Caco-2 (cell line): ENCODE data around the gene TCL1A. TPM values are rescaled to one million over a fixed set of nuclear protein-coding genes. Genes with fewer than 3 reads are reported as not detected.
"Not testable (repeated sequence)": the region's sequence is repeated elsewhere in the genome, so short reads cannot be mapped to it uniquely, and the experiment has no call there.

ENCODE experiments used
- BruUV-seq: library from RNA; stranded (reverse); fragments of 400-500 nt; replicated peaks from 2 replicates; lab custom pipeline; 2021; lab: Mats Ljungman, UMichigan
- CTCF ChIA-PET: fragments of 300-600 bp; sonication (Branson Sonifier 250); formaldehyde crosslinking; loops from one replicate; lab custom pipeline; 2022; ENCODE audit warnings: antibody characterized with exemption; lab: Charles Lee
- POLR2A ChIA-PET: fragments of 300-600 bp; sonication (Branson Sonifier 250); formaldehyde crosslinking; loops from one replicate; lab custom pipeline; 2022; ENCODE audit warnings: antibody characterized with exemption; lab: Charles Lee
- DNase-seq, 2 experiments: peaks; one replicate each; pipeline versions ENCODE4 v3.0.0 to v3.0.0-alpha.2; 2020 to 2022
- H3K27me3 ChIP-seq: replicated peaks from 2 replicates; pipeline ENCODE4 v1.6.0; 2011; ENCODE audit warnings: low read length; ENCODE audit not compliant: control insufficient read depth, insufficient read depth
- H3K36me3 ChIP-seq: 2 replicates; pipeline ENCODE4 v1.5.1; 2011; ENCODE audit warnings: low read length; ENCODE audit not compliant: control insufficient read depth, insufficient read depth
- H3K4me1 ChIP-seq: fragments of 250-450 bp; sonication (Bioruptor Pico); 2 replicates; pipeline ENCODE4 v1.5.1; 2020; ENCODE audit warnings: mild to moderate bottlenecking
- H3K4me3 ChIP-seq: 2 replicates; pipeline ENCODE4 v1.5.1; 2011; ENCODE audit warnings: low read depth, mild to moderate bottlenecking, control low read depth, low read length
- H3K9me3 ChIP-seq: fragments of 250-450 bp; sonication (Bioruptor Pico); 2 replicates; pipeline ENCODE4 v1.5.1; 2020; ENCODE audit warnings: mild to moderate bottlenecking, moderate library complexity
- H3K27ac Mint-ChIP-seq: one replicate; pipeline ENCODE4 v1.8.0; 2022; ENCODE audit warnings: mixed read lengths; ENCODE audit not compliant: unreplicated experiment
- H3K27me3 Mint-ChIP-seq: one replicate; pipeline ENCODE4 v1.8.0; 2022; ENCODE audit warnings: mixed read lengths; ENCODE audit not compliant: insufficient read depth, unreplicated experiment
- H3K36me3 Mint-ChIP-seq: one replicate; pipeline ENCODE4 v1.8.0; 2022; ENCODE audit warnings: mild to moderate bottlenecking, mixed read lengths; ENCODE audit not compliant: insufficient read depth, unreplicated experiment
- H3K4me1 Mint-ChIP-seq: one replicate; pipeline ENCODE4 v1.8.0; 2022; ENCODE audit warnings: low read depth, mixed read lengths; ENCODE audit not compliant: unreplicated experiment
- H3K4me3 Mint-ChIP-seq: one replicate; pipeline ENCODE4 v1.8.0; 2022; ENCODE audit warnings: mild to moderate bottlenecking, moderate library complexity, mixed read lengths; ENCODE audit not compliant: unreplicated experiment
- H3K9me3 Mint-ChIP-seq: one replicate; pipeline ENCODE4 v1.8.0; 2022; ENCODE audit warnings: mixed read lengths; ENCODE audit not compliant: unreplicated experiment
- CTCF ChIP-seq, 2 experiments: fragments of 200-600 bp in 1 of 2; IDR thresholded peaks; 1 replicate in 1 of 2; 2 replicates in 1 of 2; pipeline versions ENCODE4 v1.5.1 to v1.8.0; 2011 to 2022; ENCODE audit warnings: antibody characterized with exemption in 1 of 2, control low read depth in 1 of 2, inconsistent platforms in 1 of 2, low read depth in 1 of 2, low read length in 1 of 2, mild to moderate bottlenecking in 1 of 2, moderate library complexity in 1 of 2; ENCODE audit not compliant: insufficient read depth in 1 of 2, severe bottlenecking in 1 of 2, unreplicated experiment in 1 of 2
- intact Hi-C: fragments of 100-400 bp; cut with micrococcal nuclease; formaldehyde crosslinking; loops from one replicate; pipeline ENCODE4 v1.10.0; 2022; ENCODE audit not compliant: unreplicated experiment
- total RNA-seq: library from RNA; stranded (reverse); gene quantifications from 2 replicates; pipeline ENCODE4 v1.2.3, GENCODE V29; 2022

The TCL1A gene
- total RNA-seq, 1 experiment from 2014 or later: not detected

GRCh38 chr14:95730126-95730525, 16.2 kb upstream of the TCL1A start:
- Mint-ChIP-seq H3K4me1 (no peaks in the 10 kb centered on the region), H3K36me3 (no peaks in the 10 kb centered on the region), H3K27ac (no peak overlapping the region), H3K9me3 (no peaks in the 10 kb centered on the region), H3K27me3 (peaks cover 20% of the 10 kb centered on the region), H3K4me3 (no peak overlapping the region)
- CTCF ChIA-PET: no interaction called here
- Histone ChIP-seq H3K36me3 (no peaks in the 10 kb centered on the region), H3K4me1 (no peaks in the 10 kb centered on the region), H3K4me3 (no peak overlapping the region), H3K27me3 (no peaks in the 10 kb centered on the region), H3K9me3 (no peaks in the 10 kb centered on the region)
- POLR2A ChIA-PET: no interaction called here
- no peak for DNase-seq
- no TSS peak for BruUV-seq
- intact Hi-C loops: no loop called here
- TF ChIP-seq CTCF (IDR thresholded peaks at IDR 0.05; ENCODE audit: insufficient read depth in 1 of 2, low read depth in 1 of 2, low read length in 1 of 2, severe bottlenecking in 1 of 2, unreplicated experiment in 1 of 2): no peak

GRCh38 chr14:95729402-95730028, 15.6 kb upstream of the TCL1A start:
- H3K27ac Mint-ChIP-seq, H3K9me3 Mint-ChIP-seq, H3K4me3 ChIP-seq, H3K27me3 ChIP-seq, H3K36me3 ChIP-seq, H3K4me3 Mint-ChIP-seq, H3K4me1 ChIP-seq, CTCF ChIA-PET, H3K4me1 Mint-ChIP-seq, DNase-seq, H3K9me3 ChIP-seq, BruUV-seq, H3K36me3 Mint-ChIP-seq, intact Hi-C loops, POLR2A ChIA-PET: not testable (repeated sequence)
- H3K27me3 Mint-ChIP-seq: peaks cover 20% of the 10 kb centered on the region

- Histone ChIP-seq H3K36me3 (no peaks in the 10 kb centered on the region), H3K4me1 (no peaks in the 10 kb centered on the region), H3K4me3 (no peak overlapping the region), H3K27me3 (no peaks in the 10 kb centered on the region), H3K9me3 (no peaks in the 10 kb centered on the region)
- ChIA-PET POLR2A (no interaction called here), CTCF (no interaction called here)
- Mint-ChIP-seq H3K27me3 (peaks cover 22% of the 10 kb centered on the region), H3K36me3 (no peaks in the 10 kb centered on the region), H3K4me1 (no peaks in the 10 kb centered on the region), H3K9me3 (peaks cover 5% of the 10 kb centered on the region), H3K27ac (no peak overlapping the region), H3K4me3 (no peak overlapping the region)
- TF ChIP-seq CTCF (IDR thresholded peaks at IDR 0.05; ENCODE audit: insufficient read depth in 1 of 2, low read depth in 1 of 2, low read length in 1 of 2, severe bottlenecking in 1 of 2, unreplicated experiment in 1 of 2): no peak
- intact Hi-C loops: no loop called here
- DNase-seq: no peak
- no TSS peak for BruUV-seq
Measured at GRCh38 chr14:95727056-95727700, 13.3 kb upstream of the TCL1A start.
